Measurements from ENCODE around the gene CACNG7. TPM values are rescaled to one million over a fixed set of nuclear protein-coding genes. Genes with fewer than 3 reads are reported as not detected.

CACNG7 gene
- total and polyA plus RNA-seq, 10 of the 15 experiments (the other 5 are each of a cell fraction or from before 2014, with no cell fraction given), result not detected

- Histone ChIP-seq H3K27ac (ENCODE audit: control insufficient read depth, insufficient read depth) (no peak overlapping the region), H3K4me3 (no peak overlapping the region), H3K36me3 (ENCODE audit: control insufficient read depth in 2 of 2, insufficient read depth in 2 of 2, low read length in 1 of 2) (no peaks in the 10 kb centered on the region), H3K79me2 (ENCODE audit: control insufficient read depth, insufficient read depth, low read length) (no peaks in the 10 kb centered on the region), H3K4me1 (ENCODE audit: control insufficient read depth, insufficient read depth, low read length) (no peaks in the 10 kb centered on the region), H3K9me3 (replicated peaks; ENCODE audit: control insufficient read depth, insufficient read depth, low read length) (no peaks in the 10 kb centered on the region; the same call in 2 of the 3 replicates), H2AFZ (ENCODE audit: control insufficient read depth, low read depth, low read length) (no peak overlapping the region), H3K9ac (ENCODE audit: control insufficient read depth, insufficient read depth, low read length) (no peak overlapping the region), H3K4me2 (ENCODE audit: control insufficient read depth, insufficient read depth) (no peak overlapping the region), H3K27me3 (replicated peaks in 1 of 2; ENCODE audit: control insufficient read depth in 2 of 2, insufficient read depth in 2 of 2, low read length in 1 of 2) (no peaks in the 10 kb centered on the region), H4K20me1 (ENCODE audit: control insufficient read depth, insufficient read depth) (no peaks in the 10 kb centered on the region)
- 32% methylated on average over 6 of the region's 6 CpGs for WGBS (ENCODE audit: insufficient coverage, insufficient replicate concordance, low lambda C conversion rate, missing lambda C conversion rate)
- SMC1A ChIA-PET (ENCODE audit: uncharacterized antibody, unreplicated experiment), result no interaction called here
- in situ Hi-C loops (cut with MboI), result no loop called here
- TF ChIP-seq ZNF622 (IDR thresholded peaks at IDR 0.05) (no peak), SKIL (IDR thresholded peaks at IDR 0.05; ENCODE audit: low read depth, poor library complexity, severe bottlenecking) (no peak), KLF5 (IDR thresholded peaks at IDR 0.05; ENCODE audit: partially characterized antibody) (no peak), YY1 (IDR thresholded peaks at IDR 0.05; ENCODE audit: low read depth, low read length) (no peak), CBX3 (IDR thresholded peaks at IDR 0.05; ENCODE audit: borderline replicate concordance, low read depth) (no peak), PBX3 (IDR thresholded peaks at IDR 0.05; ENCODE audit: insufficient replicate concordance, low read depth, low read length) (no peak), MXI1 (IDR thresholded peaks at IDR 0.05; ENCODE audit: low read depth, low read length) (no peak), CBFB (IDR thresholded peaks at IDR 0.05; ENCODE audit: low read depth) (no peak), RBBP5 (conservative IDR thresholded peaks at IDR 0.05) (no peak), MYC (IDR thresholded peaks at IDR 0.05; ENCODE audit: insufficient read depth, insufficient read length, insufficient replicate concordance, low read length, severe bottlenecking) (no peak), BHLHE40 (IDR thresholded peaks at IDR 0.05; ENCODE audit: borderline replicate concordance in 1 of 2, low read depth in 2 of 2, low read length in 1 of 2) (no peak), ATF7 (IDR thresholded peaks at IDR 0.05; ENCODE audit: low read depth) (no peak), NBN (IDR thresholded peaks at IDR 0.05) (no peak)
- RAD21 ChIA-PET (ENCODE audit: unreplicated experiment), result no interaction called here
- intact Hi-C loops (cut with micrococcal nuclease; ENCODE audit: unreplicated experiment), result no loop called here
- CTCF ChIA-PET, result no interaction called here
- POLR2A ChIA-PET, result no interaction called here
- BruUV-seq (replicated peaks), result no TSS peak
- FAIRE-seq (no peak), ATAC-seq (no peak), DNase-seq (ENCODE audit: low read depth, low spot score) (no peak)
Measured at GRCh38 chr19:53988981-53989380, 79.9 kb downstream of the CACNG7 start.

Measured in GM12878 (cell line).